IMR-90 (cell line): ENCODE measurements around the gene KRT79. TPM values are rescaled to one million over a fixed set of nuclear protein-coding genes. Genes with fewer than 3 reads are reported as not detected.
A peak's percentile ranks its signal among the peaks of the same experiment; 100 is the strongest.

Source experiments
- ATAC-seq: fragments of 200-7000 bp; cut with Tn5 transposase; 2 replicates; pipeline ENCODE4 v1.9.1; 2020; ENCODE audit warnings: low read depth, mild to moderate bottlenecking, moderate library complexity
- BruUV-seq: library from RNA; stranded (reverse); fragments of 400-500 nt; replicated peaks from 2 replicates; lab custom pipeline; 2021; lab: Mats Ljungman, UMichigan
- CTCF ChIA-PET: fragments of 300-600 bp; formaldehyde crosslinking; extraction: SDS; loops from one replicate; lab custom pipeline; 2021; ENCODE audit warnings: antibody characterized with exemption; lab: Yijun Ruan, JAX
- POLR2A ChIA-PET: fragments of 300-600 bp; sonication (Branson Sonifier 250); formaldehyde crosslinking; loops from one replicate; lab custom pipeline; 2022; ENCODE audit warnings: antibody characterized with exemption; ENCODE audit not compliant: unreplicated experiment; lab: Charles Lee
- DNase-seq: peaks from one replicate; pipeline ENCODE4 v3.0.0; 2013
- H2AFZ ChIP-seq: replicated peaks from 2 replicates; pipeline ENCODE3; 2013; ENCODE audit warnings: low read length, mild to moderate bottlenecking; ENCODE audit not compliant: poor library complexity
- H2AK5ac ChIP-seq: 2 replicates; pipeline ENCODE4 v1.6.1; 2013; ENCODE audit warnings: low read depth, low read length, inconsistent platforms
- H2AK9ac ChIP-seq: replicated peaks from 2 replicates; pipeline ENCODE3; 2013; ENCODE audit warnings: mild to moderate bottlenecking, low read depth, low read length, moderate library complexity; ENCODE audit not compliant: poor library complexity
- H2BK120ac ChIP-seq: 2 replicates; pipeline ENCODE4 v1.6.1; 2013; ENCODE audit warnings: low read depth, low read length, inconsistent platforms
- H2BK15ac ChIP-seq: 3 replicates; pipeline ENCODE4 v1.6.1; 2013; ENCODE audit warnings: low read depth, low read length, inconsistent platforms
- H2BK20ac ChIP-seq: 2 replicates; pipeline ENCODE4 v1.6.1; 2013; ENCODE audit warnings: low read depth, mild to moderate bottlenecking, inconsistent platforms, low read length, moderate library complexity
- H2BK5ac ChIP-seq: 2 replicates; pipeline ENCODE4 v1.6.1; 2013; ENCODE audit warnings: mild to moderate bottlenecking, low read depth, low read length, inconsistent platforms; ENCODE audit not compliant: poor library complexity, severe bottlenecking
- H3K14ac ChIP-seq: replicated peaks from 2 replicates; pipeline ENCODE4 v1.6.1; 2013; ENCODE audit warnings: low read depth, low read length, inconsistent platforms
- H3K18ac ChIP-seq: 2 replicates; pipeline ENCODE4 v1.6.1; 2013; ENCODE audit warnings: low read depth, low read length, control low read depth
- H3K23ac ChIP-seq: 2 replicates; pipeline ENCODE4 v1.6.1; 2013; ENCODE audit warnings: low read depth, low read length, inconsistent platforms
- H3K27ac ChIP-seq: 2 replicates; pipeline ENCODE4 v1.5.1; 2013; ENCODE audit warnings: mild to moderate bottlenecking, control low read depth, low read length; ENCODE audit not compliant: insufficient read depth
- H3K27me3 ChIP-seq: 2 replicates; pipeline ENCODE4 v1.6.1; 2013; ENCODE audit warnings: low read length; ENCODE audit not compliant: control insufficient read depth, insufficient read depth
- H3K36me3 ChIP-seq: 2 replicates; pipeline ENCODE4 v1.6.1; 2013; ENCODE audit warnings: low read length, mixed read lengths; ENCODE audit not compliant: control insufficient read depth, insufficient read depth
- H3K4ac ChIP-seq: 2 replicates; pipeline ENCODE4 v1.6.1; 2013; ENCODE audit warnings: low read depth, low read length, inconsistent platforms
- H3K4me1 ChIP-seq: 2 replicates; pipeline ENCODE4 v1.6.1; 2013; ENCODE audit warnings: low read length, mixed read lengths; ENCODE audit not compliant: control insufficient read depth, insufficient read depth
- H3K4me2 ChIP-seq: 2 replicates; pipeline ENCODE4 v1.6.1; 2013; ENCODE audit warnings: low read depth, mild to moderate bottlenecking, control low read depth, low read length, moderate library complexity
- H3K4me3 ChIP-seq: 2 replicates; pipeline ENCODE4 v1.5.1; 2013; ENCODE audit warnings: low read depth, mild to moderate bottlenecking, control low read depth, low read length, moderate library complexity; ENCODE audit not compliant: insufficient read depth
- H3K56ac ChIP-seq: 2 replicates; pipeline ENCODE4 v1.6.1; 2013; ENCODE audit warnings: low read length, inconsistent platforms; ENCODE audit not compliant: insufficient read depth; ENCODE audit errors: extremely low read depth
- H3K79me1 ChIP-seq, 2 experiments: 2 replicates each; pipeline ENCODE4 v1.6.1; 2013; ENCODE audit warnings: low read length in 2 of 2, inconsistent platforms in 1 of 2, low read depth in 1 of 2
- H3K9ac ChIP-seq: 2 replicates; pipeline ENCODE4 v1.6.1; 2013; ENCODE audit warnings: low read depth, low read length, control low read depth
- H3K9me1 ChIP-seq: 2 replicates; pipeline ENCODE4 v1.6.1; 2013; ENCODE audit warnings: low read length, inconsistent platforms; ENCODE audit not compliant: insufficient read depth
- H3K9me3 ChIP-seq: 2 replicates; pipeline ENCODE4 v1.6.1; 2013; ENCODE audit warnings: low read length; ENCODE audit not compliant: control insufficient read depth, insufficient read depth
- H4K20me1 ChIP-seq: 2 replicates; pipeline ENCODE4 v1.6.1; 2013; ENCODE audit warnings: low read length, inconsistent platforms; ENCODE audit not compliant: insufficient read depth
- H4K5ac ChIP-seq: 2 replicates; pipeline ENCODE4 v1.6.1; 2013; ENCODE audit warnings: mild to moderate bottlenecking, low read depth, low read length, control low read depth
- H4K8ac ChIP-seq, 2 experiments: 2 replicates each; pipeline ENCODE4 v1.6.1; 2013; ENCODE audit warnings: low read depth in 2 of 2, low read length in 2 of 2, control low read depth in 1 of 2, inconsistent platforms in 1 of 2
- H4K91ac ChIP-seq: 2 replicates; pipeline ENCODE4 v1.6.1; 2013; ENCODE audit warnings: low read depth, low read length, inconsistent platforms; ENCODE audit not compliant: insufficient read depth
- BHLHE40 ChIP-seq: fragments of 150-350 bp; IDR thresholded peaks from 2 replicates; pipeline ENCODE4 v1.6.1; 2016; ENCODE audit warnings: mild to moderate bottlenecking, low read depth, low read length
- CEBPB ChIP-seq: IDR thresholded peaks from 2 replicates; pipeline ENCODE4 v1.6.1; 2012; ENCODE audit warnings: low read depth, low read length, improper control_type of control experiment
- CHD1 ChIP-seq: IDR thresholded peaks from 2 replicates; pipeline ENCODE4 v1.6.1; 2012; ENCODE audit warnings: low read depth, low read length, improper control_type of control experiment
- FOS ChIP-seq: fragments of 150-350 bp; IDR thresholded peaks from 2 replicates; pipeline ENCODE4 v1.6.1; 2016; ENCODE audit warnings: low read depth, low read length
- MAFK ChIP-seq: IDR thresholded peaks from 2 replicates; pipeline ENCODE4 v1.6.1; 2012; ENCODE audit warnings: low read depth, low read length, improper control_type of control experiment
- MAZ ChIP-seq: IDR thresholded peaks from 2 replicates; pipeline ENCODE4 v1.6.1; 2012; ENCODE audit warnings: low read depth, mild to moderate bottlenecking, low read length, improper control_type of control experiment, moderate library complexity, borderline replicate concordance
- MXI1 ChIP-seq: IDR thresholded peaks from 2 replicates; pipeline ENCODE4 v1.6.1; 2012; ENCODE audit warnings: low read depth, mild to moderate bottlenecking, low read length, moderate library complexity, borderline replicate concordance
- NFE2L2 ChIP-seq: fragments of 150-350 bp; IDR thresholded peaks from 2 replicates; pipeline ENCODE4 v1.6.1; 2016; ENCODE audit warnings: low read depth, mild to moderate bottlenecking, low read length
- POLR2A ChIP-seq: IDR thresholded peaks from 2 replicates; pipeline ENCODE4 v1.6.1; 2012; ENCODE audit warnings: mild to moderate bottlenecking, low read depth, low read length
- RCOR1 ChIP-seq: IDR thresholded peaks from 2 replicates; pipeline ENCODE4 v1.6.1; 2012; ENCODE audit warnings: mild to moderate bottlenecking, low read length, improper control_type of control experiment; ENCODE audit not compliant: insufficient replicate concordance
- RFX5 ChIP-seq: IDR thresholded peaks from 2 replicates; pipeline ENCODE4 v1.8.0; 2012; ENCODE audit warnings: low read depth, mild to moderate bottlenecking, low read length, moderate library complexity
- SMC3 ChIP-seq: fragments of 150-350 bp; IDR thresholded peaks from 2 replicates; pipeline ENCODE4 v1.6.1; 2016; ENCODE audit warnings: low read depth, mild to moderate bottlenecking, antibody characterized with exemption, low read length, moderate library complexity
- WGBS, 2 experiments: methylation state at CpG; one replicate each; pipeline versions ENCODE4 v1.1.5 to v1.1.7; 2013; ENCODE audit warnings: missing lambda C conversion rate in 2 of 2; ENCODE audit not compliant: insufficient read length in 1 of 2; ENCODE audit errors: extremely low coverage in 2 of 2; 5-methylcytosine and 5-hydroxymethylcytosine counted together
- dilution Hi-C: fragments of 300-500 bp; cut with HindIII; formaldehyde crosslinking; loops from one replicate; pipeline ENCODE4 v1.14.3; 2018; ENCODE audit warnings: low sequenced_read_pairs; ENCODE audit not compliant: unreplicated experiment
- in situ Hi-C: fragments of 300-500 bp; cut with MboI; formaldehyde crosslinking; loops from 3 replicates; pipeline ENCODE4 v1.14.3; 2019; ENCODE audit warnings: low sequenced_read_pairs, inconsistent platforms, mixed read lengths
- intact Hi-C: fragments of 100-400 bp; cut with micrococcal nuclease; formaldehyde crosslinking; loops from 2 replicates; pipeline ENCODE4 v1.10.0; 2022
- polyA plus RNA-seq, 3 experiments: library from polyadenylated mRNA; depleted of rRNA; stranded (reverse); fragments of >200 nt; gene quantifications; 2 replicates each; pipeline ENCODE4 v1.2.3, GENCODE V29; 2012; ENCODE audit warnings: low replicate concordance in 1 of 3
- total RNA-seq: library from RNA; depleted of rRNA; stranded (reverse); fragments of >200 nt; gene quantifications from 2 replicates; pipeline ENCODE4 v1.2.3, GENCODE V29; 2012
- TF ChIP-seq, protein P1 (sequence below): fragments of 150-350 bp; IDR thresholded peaks from 2 replicates; pipeline ENCODE4 v1.6.1; 2016; ENCODE audit warnings: low read depth, mild to moderate bottlenecking, low read length, moderate library complexity, borderline replicate concordance
- TF ChIP-seq, protein P2 (sequence below): conservative IDR thresholded peaks from 2 replicates; pipeline ENCODE4 v1.5.1; 2012; ENCODE audit warnings: mild to moderate bottlenecking, low read depth, low read length, improper control_type of control experiment

KRT79 gene
- total and polyA plus RNA-seq, 2 of the 4 experiments (the other 2 are of a cell fraction), result under 0.01 to 0.24 TPM

- H2BK15ac ChIP-seq, result no peak overlapping the region
- TF ChIP-seq SMC3, result peak; percentile 89
- TF ChIP-seq MXI1, result no peak; the same call in 1 of the 2 replicates
- TF ChIP-seq FOS, result no peak
- peak; percentile 58; the same call in 1 of the 2 replicates for TF ChIP-seq CHD1
- TF ChIP-seq, protein P1, sequence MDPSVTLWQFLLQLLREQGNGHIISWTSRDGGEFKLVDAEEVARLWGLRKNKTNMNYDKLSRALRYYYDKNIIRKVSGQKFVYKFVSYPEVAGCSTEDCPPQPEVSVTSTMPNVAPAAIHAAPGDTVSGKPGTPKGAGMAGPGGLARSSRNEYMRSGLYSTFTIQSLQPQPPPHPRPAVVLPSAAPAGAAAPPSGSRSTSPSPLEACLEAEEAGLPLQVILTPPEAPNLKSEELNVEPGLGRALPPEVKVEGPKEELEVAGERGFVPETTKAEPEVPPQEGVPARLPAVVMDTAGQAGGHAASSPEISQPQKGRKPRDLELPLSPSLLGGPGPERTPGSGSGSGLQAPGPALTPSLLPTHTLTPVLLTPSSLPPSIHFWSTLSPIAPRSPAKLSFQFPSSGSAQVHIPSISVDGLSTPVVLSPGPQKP, result no peak
- TF ChIP-seq MAZ, result peak; percentile 50; the same call in 1 of the 2 replicates
- peak; percentile 72 for TF ChIP-seq BHLHE40
- no peak for TF ChIP-seq CEBPB
- TF ChIP-seq, protein P2, sequence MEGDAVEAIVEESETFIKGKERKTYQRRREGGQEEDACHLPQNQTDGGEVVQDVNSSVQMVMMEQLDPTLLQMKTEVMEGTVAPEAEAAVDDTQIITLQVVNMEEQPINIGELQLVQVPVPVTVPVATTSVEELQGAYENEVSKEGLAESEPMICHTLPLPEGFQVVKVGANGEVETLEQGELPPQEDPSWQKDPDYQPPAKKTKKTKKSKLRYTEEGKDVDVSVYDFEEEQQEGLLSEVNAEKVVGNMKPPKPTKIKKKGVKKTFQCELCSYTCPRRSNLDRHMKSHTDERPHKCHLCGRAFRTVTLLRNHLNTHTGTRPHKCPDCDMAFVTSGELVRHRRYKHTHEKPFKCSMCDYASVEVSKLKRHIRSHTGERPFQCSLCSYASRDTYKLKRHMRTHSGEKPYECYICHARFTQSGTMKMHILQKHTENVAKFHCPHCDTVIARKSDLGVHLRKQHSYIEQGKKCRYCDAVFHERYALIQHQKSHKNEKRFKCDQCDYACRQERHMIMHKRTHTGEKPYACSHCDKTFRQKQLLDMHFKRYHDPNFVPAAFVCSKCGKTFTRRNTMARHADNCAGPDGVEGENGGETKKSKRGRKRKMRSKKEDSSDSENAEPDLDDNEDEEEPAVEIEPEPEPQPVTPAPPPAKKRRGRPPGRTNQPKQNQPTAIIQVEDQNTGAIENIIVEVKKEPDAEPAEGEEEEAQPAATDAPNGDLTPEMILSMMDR, result peak; percentile 98
- no peak for TF ChIP-seq RCOR1
- no peak for TF ChIP-seq RFX5
- TF ChIP-seq POLR2A, result peak; percentile 52
- no peak for TF ChIP-seq MAFK
- no peak for TF ChIP-seq NFE2L2
Observed at GRCh38 chr12:52879394-52880351, 45.6 kb upstream of the KRT79 start.

More at GRCh38 chr12:52879394-52880351, 45.6 kb upstream of the KRT79 start:
- ChIA-PET CTCF (interaction anchor here (0.6 to 3.4 kb wide), 22 partner anchors 9 to 854 kb away, joined by 3 to 41 read pairs (median 3); no protein-coding TSS in a partner anchor), POLR2A (no interaction called here)
- H3K4me3 ChIP-seq, result no peak overlapping the region
- peak overlapping the region; percentile 84 for H2AFZ ChIP-seq
- no peak overlapping the region for H4K91ac ChIP-seq
- no peaks in the 10 kb centered on the region for H3K9me3 ChIP-seq
- BruUV-seq, result no TSS peak
- dilution Hi-C loops, result loop anchor here (25.0 kb wide), 1 partner anchor 108 kb away; no protein-coding TSS in a partner anchor
- DNase-seq (peak; percentile 86), ATAC-seq (peak; percentile 94)
- no peaks in the 10 kb centered on the region for H3K36me3 ChIP-seq
- peaks cover 10% of the 10 kb centered on the region; the same call in 1 of the 2 replicates for H3K9me1 ChIP-seq
- H3K4me2 ChIP-seq, result peak overlapping the region; percentile 78
- 20% methylated on average over 12 of the region's 38 CpGs; no CpG with 5 or more reads in 1 of the 2 experiments for WGBS, 2 experiments
- H3K18ac ChIP-seq, result no peak overlapping the region
- peak overlapping the region; percentile 37; the same call in 1 of the 2 replicates for H3K4ac ChIP-seq
- intact Hi-C loops, result loop anchor here (1.0 to 10.0 kb wide), 6 partner anchors 296 to 731 kb away; no protein-coding TSS in a partner anchor
- no peak overlapping the region for H2BK120ac ChIP-seq
- H3K27ac ChIP-seq, result no peak overlapping the region
- H3K56ac ChIP-seq, result no peak overlapping the region
- peak overlapping the region; percentile 31; the same call in 1 of the 2 replicates for H2BK20ac ChIP-seq
- no peak overlapping the region; the same call in 1 of the 2 replicates for H3K9ac ChIP-seq
- H3K79me1 ChIP-seq, result no peaks in the 10 kb centered on the region
- H3K27me3 ChIP-seq, result no peaks in the 10 kb centered on the region
- H4K5ac ChIP-seq, result no peak overlapping the region
- peak overlapping the region; percentile 41; the same call in 1 of the 2 replicates for H3K23ac ChIP-seq
- no peak overlapping the region for H3K14ac ChIP-seq
- H3K4me1 ChIP-seq, result peaks cover 3% of the 10 kb centered on the region
- peak overlapping the region; percentile 70 for H2AK9ac ChIP-seq
- no peaks in the 10 kb centered on the region for H4K20me1 ChIP-seq
- H2BK5ac ChIP-seq, result no peak overlapping the region
- H4K8ac ChIP-seq, result peak overlapping the region; percentile 27 to 40; a peak in 2 of 4 replicates
- in situ Hi-C loops, result loop anchor here (5.0 kb wide), 3 partner anchors 297 to 732 kb away; no protein-coding TSS in a partner anchor
- no peak overlapping the region for H2AK5ac ChIP-seq
